RPMI7951 (cell line): Measurements from ENCODE around the gene KRT15. TPM values are rescaled to one million over a fixed set of nuclear protein-coding genes. Genes with fewer than 3 reads are reported as not detected.
A peak's percentile ranks its signal among the peaks of the same experiment; 100 is the strongest.

Source experiments
- DNase-seq: peaks from one replicate; pipeline ENCODE4 v3.0.0-alpha.2; 2012; ENCODE audit warnings: low read depth
- total RNA-seq: library from RNA; depleted of rRNA; stranded (reverse); fragments of >200 nt; shearing (Covaris generic); gene quantifications from 2 replicates; pipeline ENCODE4 v1.2.3, GENCODE V29; 2014; rRNA removed

The KRT15 gene
- total RNA-seq, result 3.4 and 7.3 TPM in 2 replicates

DNA sequence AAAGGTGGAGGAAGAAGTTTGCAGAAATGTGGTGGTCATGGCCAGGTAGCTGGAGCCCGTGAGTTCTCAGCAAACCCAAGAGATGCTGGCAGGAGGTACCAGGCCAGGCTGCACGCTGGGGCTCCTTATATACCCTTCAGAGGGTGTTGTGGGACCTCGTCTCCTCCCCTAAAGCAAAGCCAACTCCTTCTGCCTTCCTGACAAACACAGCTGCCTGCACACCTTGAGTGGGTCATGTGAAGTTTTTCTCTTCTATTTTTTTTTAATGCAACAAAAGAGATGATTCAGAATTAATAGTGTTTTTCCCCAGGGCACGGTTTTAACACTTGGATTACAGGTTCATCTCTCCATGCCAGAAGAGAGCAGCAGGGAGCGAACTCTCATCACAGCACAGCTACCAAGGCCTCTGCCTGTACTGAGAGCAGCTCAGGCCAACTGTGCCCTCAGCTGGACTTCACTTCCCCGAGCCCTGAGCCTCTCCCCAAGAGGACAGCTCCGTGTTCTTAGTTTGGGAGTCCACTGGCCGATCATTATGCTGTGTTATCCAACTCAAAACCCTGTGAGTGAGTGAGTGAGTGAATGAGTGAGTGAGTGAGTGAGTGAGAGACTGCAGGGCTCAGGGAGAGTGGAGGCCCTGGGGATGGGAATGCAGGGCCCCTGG is at the start of gene KRT15:
KRT15 (minus strand) TSS at position 102 of the 661 bp plus-strand sequence; CDS start at position 39, 63 bp downstream.
- DNase-seq, result peak; percentile 60

GRCh38 chr17:41567317-41567716 is 48.6 kb upstream of the KRT15 start:
- no peak for DNase-seq

DNA sequence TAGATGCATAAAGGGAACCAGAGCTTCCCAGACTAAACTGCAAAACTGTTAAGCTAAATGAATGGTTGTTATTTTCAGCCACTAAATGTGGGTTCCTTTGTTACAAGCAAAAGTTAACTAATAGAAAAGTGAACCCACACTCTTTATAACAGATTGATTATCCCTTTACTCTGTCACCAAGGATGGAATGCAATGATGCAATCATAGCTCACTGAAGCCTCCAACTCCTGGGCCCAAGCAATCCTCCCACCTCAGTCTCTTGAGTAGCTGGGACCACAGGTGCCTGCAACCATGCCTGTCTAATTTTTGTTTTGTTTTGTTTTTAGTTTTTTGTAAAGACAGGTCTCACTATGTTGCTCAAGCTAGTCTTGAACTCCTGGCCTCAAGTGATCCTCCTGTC is 46.6 kb upstream of the KRT15 start:
- DNase-seq, result no peak

GRCh38 chr17:41563607-41564170 is 45.0 kb upstream of the KRT15 start:
- no peak for DNase-seq

GRCh38 chr17:41561554-41561953 is 42.9 kb upstream of the KRT15 start:
- DNase-seq, result no peak

DNA sequence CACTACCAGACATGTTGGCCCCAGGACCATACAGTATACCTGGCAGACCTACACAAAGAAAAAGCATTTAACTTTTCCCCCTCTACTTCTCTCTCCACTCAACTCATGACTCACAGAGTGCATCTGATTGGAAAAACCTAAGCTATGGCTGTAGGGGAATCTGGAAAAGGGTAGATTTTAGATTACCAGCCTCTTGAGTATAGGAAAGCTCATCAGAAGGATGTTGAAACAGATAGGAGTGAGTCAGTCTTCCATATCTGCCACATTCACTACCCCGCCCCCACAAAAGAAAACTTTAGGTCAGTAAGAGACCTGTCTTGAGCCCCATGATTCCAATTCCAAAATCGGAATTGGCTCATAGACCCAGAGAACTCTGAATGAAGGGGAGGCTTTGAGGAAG is 40.9 kb upstream of the KRT15 start:
- peak; percentile 49 for DNase-seq

- DNase-seq, result no peak
These were observed 38.2 kb upstream of the KRT15 start for GRCh38 chr17:41556931-41557330.

DNA sequence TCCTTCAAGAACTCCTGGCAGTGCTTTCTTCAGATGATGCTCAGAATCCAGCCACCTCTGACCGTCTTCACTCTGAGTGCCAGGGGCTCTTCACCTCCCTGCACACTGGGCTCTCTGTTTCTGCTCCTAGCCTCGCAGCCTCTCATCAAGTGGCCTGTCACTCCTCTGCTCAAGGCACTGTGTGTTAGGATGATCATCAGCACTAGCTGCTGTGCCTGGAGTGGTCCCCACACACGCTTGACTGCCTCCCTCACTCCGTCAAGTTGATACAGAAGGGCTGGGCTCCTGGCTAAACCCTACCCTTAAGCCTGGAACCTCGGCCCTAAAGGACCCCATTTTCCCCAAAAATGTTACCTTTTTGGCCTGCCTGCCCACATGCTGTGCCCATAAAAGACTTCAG is 37.6 kb upstream of the KRT15 start:
- no peak for DNase-seq

- peak; percentile 18 for DNase-seq
These were observed 36.6 kb upstream of the KRT15 start for GRCh38 chr17:41555105-41555887.

DNA sequence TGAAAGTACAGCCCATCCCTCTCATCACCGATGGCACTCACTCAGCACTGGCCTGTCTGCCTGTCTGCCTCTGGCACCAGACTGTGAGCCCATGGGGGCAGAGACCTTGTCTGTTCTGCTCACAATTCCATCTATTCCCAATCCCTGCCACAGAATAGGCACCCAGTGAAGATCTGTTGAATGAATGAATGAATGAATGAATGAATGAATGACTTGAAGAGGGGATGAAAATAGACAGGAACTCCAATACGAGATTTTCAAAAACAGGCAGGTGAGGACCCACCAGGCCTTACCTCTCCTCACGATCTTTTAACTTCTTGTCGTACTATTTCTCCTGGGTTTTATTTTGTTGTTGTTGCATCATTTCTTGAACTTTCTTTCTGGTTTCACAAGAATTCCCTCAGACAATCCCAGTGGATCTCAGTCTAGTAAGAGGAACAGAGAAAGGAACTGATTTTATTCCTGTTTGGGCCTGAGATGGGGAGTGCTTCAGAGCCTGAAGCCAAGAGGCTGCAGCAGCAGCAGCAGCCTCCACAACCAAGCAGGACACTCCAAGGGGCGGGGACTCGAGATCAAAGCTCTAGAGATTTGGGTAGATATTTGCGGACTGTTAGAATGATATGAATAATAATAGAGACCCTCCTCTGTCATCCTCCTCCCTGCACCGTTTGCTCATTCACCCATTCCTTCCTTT is 35.4 kb upstream of the KRT15 start:
- no peak for DNase-seq

DNA sequence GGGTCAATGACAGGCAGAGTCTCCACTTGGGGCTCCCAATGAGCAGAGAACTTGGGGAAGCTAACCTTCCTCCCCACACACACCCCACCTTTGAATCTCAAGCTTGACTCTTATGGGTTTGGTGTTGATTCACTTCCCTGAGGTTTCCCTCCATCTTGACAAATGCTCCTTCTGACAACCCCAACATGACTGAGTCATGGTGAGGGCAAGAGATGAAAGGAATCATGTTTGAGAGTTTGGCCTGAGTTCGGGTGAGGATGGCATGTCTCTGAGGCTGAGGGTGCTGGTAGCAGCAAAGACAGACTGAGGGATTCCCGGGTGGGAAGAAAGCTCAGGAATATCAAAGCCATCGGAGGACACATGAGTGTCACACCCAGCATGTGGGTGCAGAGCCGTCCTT is 34.5 kb upstream of the KRT15 start:
- DNase-seq, result peak; percentile 72

DNA sequence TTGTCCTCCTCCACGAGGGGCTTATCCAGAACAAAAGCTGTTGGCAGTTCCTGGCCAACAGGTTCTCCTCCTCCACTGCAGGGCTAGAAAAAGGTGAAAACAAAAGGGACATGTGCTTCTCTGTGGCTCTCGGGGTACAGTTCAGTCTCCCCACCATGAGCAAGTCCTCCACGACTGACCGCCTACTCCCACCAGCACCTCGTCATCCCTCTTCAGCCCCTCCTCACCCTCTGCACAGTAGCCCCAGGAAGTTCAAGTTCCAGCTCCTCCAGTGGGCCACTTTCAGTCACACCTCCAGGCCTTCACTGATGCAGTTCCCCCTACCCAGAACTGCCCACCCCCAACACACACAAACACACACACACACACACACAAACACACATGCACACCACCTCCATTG is 33.8 kb upstream of the KRT15 start:
- no peak for DNase-seq

DNA sequence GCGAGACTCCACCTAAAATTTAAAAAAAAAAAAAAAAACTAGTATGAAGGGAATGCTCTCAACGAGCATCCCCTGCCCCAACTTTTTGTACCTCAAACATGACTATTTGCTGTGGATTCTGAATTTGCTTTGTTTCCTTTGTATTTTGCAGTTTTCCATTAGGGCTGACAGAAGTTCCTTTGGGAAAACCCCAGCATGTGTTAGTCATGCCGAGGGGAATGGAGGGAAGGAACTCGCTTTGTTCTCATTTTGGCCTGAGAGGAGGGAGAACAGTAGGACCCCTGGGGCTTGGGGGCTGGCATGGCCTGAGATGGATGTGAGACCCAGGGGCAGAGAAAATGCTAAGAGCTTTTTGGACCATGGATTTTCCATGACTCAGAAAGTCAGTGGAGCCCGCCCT is 32.7 kb upstream of the KRT15 start:
- DNase-seq, result peak; percentile 62

- no peak for DNase-seq
These were observed 30.9 kb upstream of the KRT15 start for GRCh38 chr17:41549596-41550039.

DNA sequence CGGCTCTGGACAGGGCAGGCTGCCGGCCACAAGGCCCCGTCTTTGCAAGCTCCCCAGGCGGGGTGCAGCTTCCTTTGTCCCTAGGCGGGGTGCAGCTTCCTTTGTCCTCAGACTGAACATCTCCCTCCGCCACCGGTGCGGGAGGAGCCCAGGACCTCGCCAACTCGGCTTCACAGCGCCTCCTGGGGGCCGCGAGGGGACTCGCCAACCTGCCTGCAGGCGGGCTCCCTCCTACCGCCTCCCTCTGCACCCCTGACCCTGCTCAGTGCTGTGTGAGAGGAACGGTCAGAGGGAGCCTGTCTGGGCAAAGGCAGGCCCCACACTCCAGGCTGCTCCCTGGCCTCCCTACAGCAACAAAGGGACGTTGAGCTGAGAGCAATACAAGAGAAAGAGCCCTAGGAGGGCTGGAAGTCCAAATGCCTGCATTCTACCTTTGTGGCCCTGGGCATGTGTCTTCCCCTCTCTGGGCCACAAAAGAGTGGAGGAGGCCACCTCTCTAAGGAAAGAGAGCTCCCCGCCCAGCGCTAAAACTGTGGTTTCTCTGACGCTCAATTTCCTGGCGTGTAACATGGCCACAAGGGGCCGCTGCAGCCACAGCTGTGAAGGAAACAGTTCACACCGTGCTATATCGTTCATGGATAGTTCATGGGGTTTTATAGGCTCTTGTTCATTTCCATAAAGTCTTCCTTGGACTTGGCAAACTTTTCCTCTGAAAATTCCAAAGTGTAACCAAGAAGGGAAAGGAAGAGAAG is 30.3 kb upstream of the KRT15 start:
- DNase-seq, result peak; percentile 86

DNA sequence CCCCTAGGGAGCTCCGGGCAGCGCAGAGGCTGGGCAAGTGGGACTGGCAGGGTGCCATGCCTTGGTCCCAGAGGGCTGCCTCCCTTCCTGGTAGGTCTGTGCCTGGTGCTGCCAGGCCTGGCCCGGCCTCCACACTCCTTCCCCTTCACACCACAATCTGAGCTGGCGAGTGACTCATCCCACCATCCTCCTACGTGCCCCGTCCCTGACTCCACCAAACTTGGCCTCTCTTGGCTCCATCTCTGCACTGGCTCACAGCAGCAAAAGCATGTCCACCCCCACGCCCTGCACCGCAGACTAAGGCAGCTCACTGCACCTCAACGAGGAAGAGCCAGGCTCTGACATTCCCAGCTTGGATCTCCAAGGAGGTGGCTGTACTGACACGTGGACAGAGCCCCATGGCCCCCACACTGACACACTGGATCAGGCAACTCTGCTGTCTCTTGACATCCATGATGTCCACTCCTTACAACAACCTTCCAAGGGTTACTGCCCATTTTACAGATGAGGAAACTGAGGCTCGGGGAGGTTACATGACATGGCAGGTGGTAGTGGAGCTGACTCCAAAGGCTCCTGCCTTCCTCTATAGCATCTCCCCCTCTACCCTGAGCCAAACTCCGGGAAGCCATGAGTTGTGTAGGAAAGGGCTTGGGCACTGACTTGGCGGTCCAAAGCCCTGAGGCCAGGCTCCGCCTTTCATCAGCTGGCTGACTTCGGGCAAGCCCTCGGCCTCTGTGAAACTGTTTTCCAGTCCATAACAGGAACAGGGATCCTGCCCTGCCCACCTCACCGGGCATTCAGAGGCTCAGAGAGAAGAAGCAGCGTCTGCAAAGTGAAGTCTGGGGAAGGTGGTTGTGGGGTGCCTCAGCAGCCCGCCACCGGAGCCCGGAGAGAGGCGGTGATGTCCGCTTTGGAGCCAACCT is 29.5 kb upstream of the KRT15 start:
- DNase-seq, result peak; percentile 99

GRCh38 chr17:41547378-41547841 is 28.7 kb upstream of the KRT15 start:
- DNase-seq, result no peak

- DNase-seq, result no peak
These were observed 28.1 kb upstream of the KRT15 start for GRCh38 chr17:41546819-41547218.

DNA sequence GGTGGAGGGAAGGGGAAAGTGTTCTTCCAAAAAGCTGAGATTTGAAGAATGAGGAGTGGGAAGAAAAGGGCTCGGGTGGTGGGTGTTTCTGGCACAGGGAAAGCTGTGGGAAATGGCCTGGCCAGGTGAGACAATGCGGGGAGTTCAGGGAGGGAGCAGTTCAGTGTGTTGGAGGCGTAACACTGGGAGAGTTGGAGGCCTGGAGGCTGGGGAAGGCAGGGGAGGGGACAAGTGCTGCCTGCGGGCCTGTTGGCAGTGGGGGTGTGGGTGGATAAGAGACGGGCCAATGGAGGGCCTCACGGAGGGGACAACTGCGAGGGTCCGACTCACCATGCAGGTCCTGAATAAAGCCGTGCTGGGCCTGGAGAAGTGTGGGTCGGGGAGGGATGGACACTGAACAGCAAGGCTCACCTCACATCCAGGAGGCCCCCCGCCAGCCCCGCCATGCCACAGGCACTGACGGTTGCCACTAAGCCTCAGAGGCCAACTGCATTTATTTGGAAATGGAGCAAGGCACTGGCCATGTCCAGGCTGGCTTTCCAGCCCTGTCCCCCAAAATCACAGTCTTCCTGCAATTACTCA is 27.2 kb upstream of the KRT15 start:
- no peak for DNase-seq

DNA sequence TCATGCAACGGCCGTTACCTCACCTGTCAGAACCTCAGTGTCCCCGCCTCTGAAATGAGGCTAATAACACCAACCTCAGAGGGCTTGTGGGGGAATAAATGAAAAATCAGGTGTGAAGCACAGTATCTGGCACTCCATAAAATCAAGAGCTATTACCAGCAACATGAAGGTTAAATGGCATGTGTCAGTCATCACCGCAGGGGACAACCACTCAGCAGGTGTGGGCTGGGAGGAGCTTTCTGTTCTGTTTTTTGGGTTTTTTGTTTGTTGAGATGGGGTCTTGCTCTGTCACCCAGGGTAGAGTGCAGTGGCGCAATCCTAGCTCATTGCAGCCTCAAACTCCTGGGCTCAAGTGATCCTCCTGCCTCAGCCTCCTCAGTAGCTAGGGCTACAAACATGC is 26.2 kb upstream of the KRT15 start:
- no peak for DNase-seq
